SK-N-SH (cell line): ENCODE results near the gene KRT17.
"Not testable (repeated sequence)": the region's sequence is repeated elsewhere in the genome, so short reads cannot be mapped to it uniquely, and the experiment has no call there.

Experiments
- POLR2AphosphoS5 ChIP-seq: IDR thresholded peaks from 2 replicates; pipeline ENCODE4 v1.6.1; 2012; ENCODE audit warnings: low read depth, low read length
- REST ChIP-seq: IDR thresholded peaks from 2 replicates; pipeline ENCODE4 v1.6.1; 2012; ENCODE audit warnings: mild to moderate bottlenecking, low read depth, low read length, moderate library complexity

DNA sequence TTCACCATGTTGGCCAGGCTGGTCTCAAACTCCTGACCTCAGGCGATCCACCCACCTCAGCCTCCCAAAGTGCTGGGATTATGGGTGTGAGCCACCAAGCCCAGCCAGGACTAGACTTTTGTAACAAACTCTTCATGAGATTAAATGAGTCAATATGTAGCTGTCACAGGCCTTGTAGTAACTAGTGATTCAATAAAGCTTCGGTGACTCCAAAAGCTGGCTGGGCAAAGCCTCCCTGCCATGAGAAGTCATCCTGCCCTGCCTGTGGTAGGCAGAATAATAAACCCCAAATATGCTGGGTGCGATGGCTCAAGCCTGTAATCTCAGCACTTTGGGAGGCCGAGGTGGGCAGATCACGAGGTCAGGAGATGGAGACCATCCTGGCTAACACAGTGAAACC lies 16.2 kb upstream of the KRT17 start:
- TF ChIP-seq REST, POLR2AphosphoS5: not testable (repeated sequence)
